GM12801 (cell line): Measurements from ENCODE around the gene SLC38A1.

Source experiments
- TF ChIP-seq, protein P1 (sequence below): IDR thresholded peaks from one replicate; pipeline ENCODE4 v1.5.1; 2011; ENCODE audit warnings: control low read depth; ENCODE audit not compliant: insufficient read length; ENCODE audit errors: extremely low read depth

Gene SLC38A1

DNA sequence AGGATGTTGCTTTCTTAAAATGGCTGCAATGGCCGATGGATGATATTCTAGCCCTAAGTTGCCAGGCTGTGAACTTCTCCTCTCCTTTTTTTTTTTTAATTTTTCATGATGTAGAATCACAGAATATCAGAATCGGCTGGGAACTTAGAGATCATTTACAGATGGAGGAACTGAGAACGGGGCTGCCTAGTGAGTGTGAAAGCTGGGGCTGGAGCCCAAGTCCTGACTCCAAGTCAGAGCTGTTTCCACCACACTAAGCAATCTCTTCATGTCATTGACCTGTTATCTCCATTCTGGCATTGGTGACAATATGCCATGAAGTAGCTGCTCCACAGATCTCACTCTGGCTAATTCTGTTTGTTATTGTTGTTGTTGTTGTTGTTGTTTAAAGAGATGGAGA, 121.7 kb downstream of the SLC38A1 start:
- TF ChIP-seq, protein P1, sequence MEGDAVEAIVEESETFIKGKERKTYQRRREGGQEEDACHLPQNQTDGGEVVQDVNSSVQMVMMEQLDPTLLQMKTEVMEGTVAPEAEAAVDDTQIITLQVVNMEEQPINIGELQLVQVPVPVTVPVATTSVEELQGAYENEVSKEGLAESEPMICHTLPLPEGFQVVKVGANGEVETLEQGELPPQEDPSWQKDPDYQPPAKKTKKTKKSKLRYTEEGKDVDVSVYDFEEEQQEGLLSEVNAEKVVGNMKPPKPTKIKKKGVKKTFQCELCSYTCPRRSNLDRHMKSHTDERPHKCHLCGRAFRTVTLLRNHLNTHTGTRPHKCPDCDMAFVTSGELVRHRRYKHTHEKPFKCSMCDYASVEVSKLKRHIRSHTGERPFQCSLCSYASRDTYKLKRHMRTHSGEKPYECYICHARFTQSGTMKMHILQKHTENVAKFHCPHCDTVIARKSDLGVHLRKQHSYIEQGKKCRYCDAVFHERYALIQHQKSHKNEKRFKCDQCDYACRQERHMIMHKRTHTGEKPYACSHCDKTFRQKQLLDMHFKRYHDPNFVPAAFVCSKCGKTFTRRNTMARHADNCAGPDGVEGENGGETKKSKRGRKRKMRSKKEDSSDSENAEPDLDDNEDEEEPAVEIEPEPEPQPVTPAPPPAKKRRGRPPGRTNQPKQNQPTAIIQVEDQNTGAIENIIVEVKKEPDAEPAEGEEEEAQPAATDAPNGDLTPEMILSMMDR: no peak

DNA sequence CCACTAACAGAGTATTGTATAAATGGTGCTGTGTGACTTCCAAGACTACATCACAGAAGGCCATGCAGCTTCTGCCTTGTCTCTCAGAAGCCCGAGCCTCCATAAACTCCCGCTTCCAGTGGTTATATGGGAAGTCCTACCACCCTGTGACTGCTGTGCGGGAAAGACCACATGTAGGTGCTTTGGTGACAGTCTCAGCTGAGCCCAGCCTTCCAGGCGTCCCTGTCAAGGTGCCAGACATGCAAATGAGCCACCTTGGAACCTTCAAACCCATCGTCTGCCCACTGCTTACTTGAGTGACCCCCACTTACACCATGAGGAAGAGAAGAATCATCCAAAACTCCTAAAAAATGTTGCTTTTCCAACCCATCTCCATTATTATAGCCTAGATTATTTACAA, 123.0 kb downstream of the SLC38A1 start:
- TF ChIP-seq, protein P1: no peak

DNA sequence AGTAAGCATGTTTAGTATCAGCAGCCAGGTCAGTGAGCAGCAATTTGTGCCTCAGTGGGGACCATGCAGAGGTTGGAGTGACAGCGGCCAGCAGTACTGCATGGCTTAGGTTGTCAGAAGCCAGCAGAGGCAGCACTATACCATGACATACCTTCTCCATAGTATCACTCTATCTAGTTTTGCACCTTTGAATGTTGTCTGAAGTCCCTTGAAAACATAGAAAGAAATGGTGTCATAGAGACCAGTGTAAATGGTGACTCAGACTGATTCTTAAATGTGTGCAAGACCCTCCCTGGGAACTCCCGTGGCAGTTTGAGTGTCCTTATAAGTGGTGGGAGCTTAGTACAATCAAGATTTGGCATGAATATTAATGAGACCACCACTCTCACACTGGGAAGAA, 124.4 kb downstream of the SLC38A1 start:
- TF ChIP-seq, protein P1: no peak

DNA sequence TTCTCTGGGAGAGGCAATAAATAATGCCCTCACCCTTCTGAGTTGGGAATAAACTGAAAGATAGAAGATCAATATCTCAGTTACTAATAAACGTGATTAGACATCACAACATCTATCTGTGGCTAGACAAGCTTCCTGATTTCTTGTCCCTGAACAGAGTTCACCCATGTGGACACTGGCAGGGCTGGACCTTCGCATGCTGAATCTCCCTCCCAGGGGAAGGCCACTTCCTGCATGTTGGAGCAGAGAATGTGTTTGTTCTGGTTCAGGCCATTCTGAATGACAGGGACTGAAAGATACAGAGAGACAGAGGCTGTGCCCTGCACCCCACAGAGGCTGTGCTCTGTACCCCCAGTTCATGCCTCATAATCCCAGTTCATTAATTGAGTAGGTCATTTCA, 132.6 kb downstream of the SLC38A1 start:
- TF ChIP-seq, protein P1: no peak

- TF ChIP-seq, protein P1: no peak
Measured at GRCh38 chr12:46135750-46136149, 133.1 kb downstream of the SLC38A1 start.

DNA sequence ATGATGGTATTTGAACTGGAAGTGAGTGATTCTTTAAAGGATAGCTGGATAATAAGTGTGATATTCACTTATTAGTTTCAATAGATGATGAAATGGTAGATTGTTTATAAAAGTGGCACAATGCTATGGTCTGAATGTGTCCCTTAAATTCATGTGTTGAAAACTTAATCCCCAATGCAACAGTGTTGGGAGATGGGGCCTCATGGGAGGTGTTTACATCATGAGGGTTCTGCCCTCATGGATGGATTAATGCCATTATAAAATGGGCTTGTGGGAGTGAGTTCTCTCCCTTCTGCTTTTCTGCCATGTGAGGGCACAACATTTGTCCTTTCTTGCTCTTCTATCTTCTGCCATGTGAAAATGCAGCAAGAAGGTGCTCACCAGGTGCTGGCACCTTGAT, 134.0 kb downstream of the SLC38A1 start:
- TF ChIP-seq, protein P1: no peak

DNA sequence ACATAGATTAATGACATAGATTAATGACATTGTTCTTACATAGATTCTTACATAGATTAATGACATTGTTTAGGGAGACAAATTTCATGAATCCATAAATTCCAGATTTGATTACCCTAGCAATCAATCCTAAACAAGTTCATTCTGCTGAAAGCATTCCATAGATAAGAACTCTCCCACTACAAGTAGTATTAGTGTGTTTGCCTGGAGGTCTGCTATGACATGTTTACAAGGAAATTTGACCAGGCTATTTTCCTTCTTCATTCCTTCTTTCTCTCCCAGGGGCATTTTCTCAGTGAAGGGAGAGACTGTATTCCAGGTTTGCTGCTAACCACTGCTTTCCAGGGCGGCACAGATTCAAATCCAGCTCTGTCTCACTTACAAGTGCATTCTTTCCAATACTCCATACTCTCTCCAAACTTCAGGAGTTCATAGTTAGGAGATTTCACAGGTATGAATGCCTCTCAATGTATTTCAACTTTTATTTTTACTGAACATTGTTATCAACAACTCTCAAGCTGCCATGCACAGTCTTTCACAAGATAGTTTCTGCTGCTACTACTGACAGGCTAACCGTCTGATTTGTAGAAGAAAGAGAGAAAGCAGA, 134.5 kb downstream of the SLC38A1 start:
- TF ChIP-seq, protein P1: no peak
